ENCODE data around the gene RFNG. TPM values are rescaled to one million over a fixed set of nuclear protein-coding genes. Genes with fewer than 3 reads are reported as not detected.

The RFNG gene
- total and polyA plus RNA-seq, 2 of the 4 experiments (the other 2 are of a cell fraction): 6.8 to 47.3 TPM

GRCh38 chr17:82092628-82092994 lies 41.0 kb upstream of the RFNG start (continued):
- TF ChIP-seq CEBPB (IDR thresholded peaks at IDR 0.05; ENCODE audit: low read depth, low read length) (no peak), MAZ (IDR thresholded peaks at IDR 0.05; ENCODE audit: borderline replicate concordance, low read depth, low read length) (no peak), MAFK (IDR thresholded peaks at IDR 0.05; ENCODE audit: low read depth, low read length) (no peak), RAD21 (IDR thresholded peaks at IDR 0.05; ENCODE audit: low read length) (no peak)

GRCh38 chr17:82092094-82092586 lies 40.5 kb upstream of the RFNG start:
- Histone ChIP-seq H3K27ac (ENCODE audit: insufficient read depth, low read length) (no peak overlapping the region), H3K9me3 (ENCODE audit: control insufficient read depth, insufficient read depth, low read length) (no peaks in the 10 kb centered on the region), H3K9me1 (ENCODE audit: insufficient read depth, low read length) (no peaks in the 10 kb centered on the region; the same call in 1 of the 2 replicates), H4K8ac (ENCODE audit: low read depth in 2 of 2, low read length in 2 of 2) (no peak overlapping the region), H3K36me3 (ENCODE audit: control insufficient read depth, insufficient read depth, low read length) (peaks cover 78% of the 10 kb centered on the region), H3K23ac (ENCODE audit: low read depth, low read length) (no peak overlapping the region), H2AFZ (replicated peaks; ENCODE audit: low read length, poor library complexity) (no peak overlapping the region), H3K27me3 (ENCODE audit: control insufficient read depth, insufficient read depth, low read length) (no peaks in the 10 kb centered on the region), H3K9ac (ENCODE audit: low read depth, low read length) (no peak overlapping the region), H2BK15ac (ENCODE audit: low read depth, low read length) (no peak overlapping the region), H3K4me3 (ENCODE audit: insufficient read depth, low read depth, low read length) (no peak overlapping the region), H3K4ac (ENCODE audit: low read depth, low read length) (no peak overlapping the region), H2AK5ac (ENCODE audit: low read depth, low read length) (no peak overlapping the region), H4K91ac (ENCODE audit: insufficient read depth, low read depth, low read length) (no peak overlapping the region), H2BK5ac (ENCODE audit: low read depth, low read length, poor library complexity, severe bottlenecking) (no peak overlapping the region), H4K5ac (ENCODE audit: low read depth, low read length) (no peak overlapping the region), H3K79me1 (ENCODE audit: low read depth in 1 of 2, low read length in 2 of 2) (peaks cover 0 to 35% of the 10 kb centered on the region in 2 experiments), H3K4me2 (ENCODE audit: low read depth, low read length) (no peak overlapping the region), H4K20me1 (ENCODE audit: insufficient read depth, low read length) (peaks cover 28% of the 10 kb centered on the region), H2AK9ac (replicated peaks; ENCODE audit: low read depth, low read length, poor library complexity) (no peak overlapping the region), H3K4me1 (ENCODE audit: control insufficient read depth, insufficient read depth, low read length) (peaks cover 3% of the 10 kb centered on the region), H3K18ac (ENCODE audit: low read depth, low read length) (no peak overlapping the region), H2BK120ac (ENCODE audit: low read depth, low read length) (no peak overlapping the region), H3K14ac (replicated peaks; ENCODE audit: low read depth, low read length) (no peak overlapping the region), H3K56ac (ENCODE audit: extremely low read depth, insufficient read depth, low read length) (no peak overlapping the region), H2BK20ac (ENCODE audit: low read depth, low read length) (no peak overlapping the region)
- WGBS, 2 experiments (ENCODE audit: extremely low coverage in 2 of 2, insufficient read length in 1 of 2): 96% methylated on average over 9 of the region's 23 CpGs; no CpG with 5 or more reads in 1 of the 2 experiments
- DNase-seq (no peak), ATAC-seq (ENCODE audit: low read depth) (no peak)
- TF ChIP-seq CEBPB (IDR thresholded peaks at IDR 0.05; ENCODE audit: low read depth, low read length) (no peak), MAFK (IDR thresholded peaks at IDR 0.05; ENCODE audit: low read depth, low read length) (no peak), RFX5 (IDR thresholded peaks at IDR 0.05; ENCODE audit: low read depth, low read length) (no peak), SMC3 (IDR thresholded peaks at IDR 0.05; ENCODE audit: low read depth, low read length) (no peak), MAZ (IDR thresholded peaks at IDR 0.05; ENCODE audit: borderline replicate concordance, low read depth, low read length) (no peak), ELK1 (IDR thresholded peaks at IDR 0.05; ENCODE audit: borderline replicate concordance, low read depth, low read length) (no peak), CTCF (conservative IDR thresholded peaks at IDR 0.05; ENCODE audit: low read depth, low read length) (no peak), USF2 (IDR thresholded peaks at IDR 0.05; ENCODE audit: low read depth, low read length) (no peak), POLR2A (IDR thresholded peaks at IDR 0.05; ENCODE audit: low read depth, low read length) (no peak), CHD1 (IDR thresholded peaks at IDR 0.05; ENCODE audit: low read depth, low read length) (no peak), RAD21 (IDR thresholded peaks at IDR 0.05; ENCODE audit: low read length) (no peak), MXI1 (IDR thresholded peaks at IDR 0.05; ENCODE audit: borderline replicate concordance, low read depth, low read length) (no peak)
- intact Hi-C loops (cut with micrococcal nuclease): no loop called here
- POLR2A ChIA-PET (ENCODE audit: unreplicated experiment): no interaction called here
- CTCF ChIA-PET: no interaction called here
- dilution Hi-C loops (cut with HindIII; ENCODE audit: low sequenced_read_pairs, unreplicated experiment): no loop called here
- in situ Hi-C loops (cut with MboI; ENCODE audit: low sequenced_read_pairs): no loop called here
- no TSS peak for BruUV-seq (replicated peaks)
